Calu3 (cell line): ENCODE results near the gene P3R3URF. TPM values are rescaled to one million over a fixed set of nuclear protein-coding genes. Genes with fewer than 3 reads are reported as not detected.

ENCODE experiments used
- BruUV-seq: library from RNA; stranded (reverse); fragments of 400-500 nt; replicated peaks from 2 replicates; lab custom pipeline; 2021; lab: Mats Ljungman, UMichigan
- CTCF ChIA-PET: fragments of 300-600 bp; sonication (Branson Sonifier 250); formaldehyde crosslinking; loops from one replicate; lab custom pipeline; 2022; ENCODE audit warnings: antibody characterized with exemption; lab: Charles Lee
- DNase-seq: peaks from one replicate; pipeline ENCODE4 v3.0.0; 2022
- H3K27ac Mint-ChIP-seq: one replicate; pipeline ENCODE4 v1.8.0; 2022; ENCODE audit warnings: mixed read lengths; ENCODE audit not compliant: unreplicated experiment
- H3K27me3 Mint-ChIP-seq: one replicate; pipeline ENCODE4 v1.8.0; 2022; ENCODE audit warnings: mixed read lengths; ENCODE audit not compliant: unreplicated experiment
- H3K36me3 Mint-ChIP-seq: one replicate; pipeline ENCODE4 v1.8.0; 2022; ENCODE audit warnings: mild to moderate bottlenecking, moderate library complexity, mixed read lengths; ENCODE audit not compliant: insufficient read depth, unreplicated experiment
- H3K4me1 Mint-ChIP-seq: one replicate; pipeline ENCODE4 v1.8.0; 2022; ENCODE audit warnings: mild to moderate bottlenecking, low read depth, mixed read lengths; ENCODE audit not compliant: unreplicated experiment
- H3K4me3 Mint-ChIP-seq: one replicate; pipeline ENCODE4 v1.8.0; 2022; ENCODE audit warnings: mild to moderate bottlenecking, low read depth, moderate library complexity, mixed read lengths; ENCODE audit not compliant: unreplicated experiment
- H3K9me3 Mint-ChIP-seq: one replicate; pipeline ENCODE4 v1.8.0; 2022; ENCODE audit warnings: low read depth, mixed read lengths; ENCODE audit not compliant: unreplicated experiment
- intact Hi-C: fragments of 100-400 bp; cut with micrococcal nuclease; formaldehyde crosslinking; loops from one replicate; pipeline ENCODE4 v1.10.0; 2022; ENCODE audit not compliant: unreplicated experiment
- total RNA-seq: library from RNA; stranded (reverse); gene quantifications from 2 replicates; pipeline ENCODE4 v1.2.3, GENCODE V29; 2022
- TF ChIP-seq, protein P1 (sequence below): fragments of 200-600 bp; IDR thresholded peaks from one replicate; pipeline ENCODE4 v1.8.0; 2022; ENCODE audit warnings: antibody characterized with exemption; ENCODE audit not compliant: unreplicated experiment

P3R3URF gene
- total RNA-seq, 1 experiment from 2014 or later = not detected

DNA sequence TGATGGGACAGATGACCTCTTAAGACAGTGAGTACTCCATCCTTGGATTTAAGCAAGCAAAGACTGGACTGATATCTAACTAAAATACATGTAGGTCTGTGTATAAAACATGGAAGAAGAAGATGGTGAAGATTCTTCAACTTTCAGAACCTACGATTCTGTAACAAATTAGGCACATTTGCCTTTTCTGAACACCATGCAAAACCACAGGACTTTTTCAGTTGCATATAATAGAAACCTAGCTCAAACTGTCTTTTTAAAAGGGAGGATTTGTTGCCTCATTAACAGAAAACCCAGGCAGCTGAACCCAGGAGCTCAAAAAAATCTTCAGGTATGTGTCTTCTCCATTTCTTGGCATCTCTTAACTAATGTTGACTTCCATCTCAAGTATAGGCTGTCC, 16.1 kb downstream of the P3R3URF start:
- H3K27me3 Mint-ChIP-seq = peaks cover 7% of the 10 kb centered on the region
- intact Hi-C loops = no loop called here
- no peak overlapping the region for H3K4me3 Mint-ChIP-seq
- TF ChIP-seq, protein P1, sequence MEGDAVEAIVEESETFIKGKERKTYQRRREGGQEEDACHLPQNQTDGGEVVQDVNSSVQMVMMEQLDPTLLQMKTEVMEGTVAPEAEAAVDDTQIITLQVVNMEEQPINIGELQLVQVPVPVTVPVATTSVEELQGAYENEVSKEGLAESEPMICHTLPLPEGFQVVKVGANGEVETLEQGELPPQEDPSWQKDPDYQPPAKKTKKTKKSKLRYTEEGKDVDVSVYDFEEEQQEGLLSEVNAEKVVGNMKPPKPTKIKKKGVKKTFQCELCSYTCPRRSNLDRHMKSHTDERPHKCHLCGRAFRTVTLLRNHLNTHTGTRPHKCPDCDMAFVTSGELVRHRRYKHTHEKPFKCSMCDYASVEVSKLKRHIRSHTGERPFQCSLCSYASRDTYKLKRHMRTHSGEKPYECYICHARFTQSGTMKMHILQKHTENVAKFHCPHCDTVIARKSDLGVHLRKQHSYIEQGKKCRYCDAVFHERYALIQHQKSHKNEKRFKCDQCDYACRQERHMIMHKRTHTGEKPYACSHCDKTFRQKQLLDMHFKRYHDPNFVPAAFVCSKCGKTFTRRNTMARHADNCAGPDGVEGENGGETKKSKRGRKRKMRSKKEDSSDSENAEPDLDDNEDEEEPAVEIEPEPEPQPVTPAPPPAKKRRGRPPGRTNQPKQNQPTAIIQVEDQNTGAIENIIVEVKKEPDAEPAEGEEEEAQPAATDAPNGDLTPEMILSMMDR = no peak
- CTCF ChIA-PET = interaction anchor here (0.7 kb wide), 1 partner anchor 27 kb away, joined by 3 read pairs; no protein-coding TSS in a partner anchor
- no peak for DNase-seq
- BruUV-seq = no TSS peak
- H3K27ac Mint-ChIP-seq = no peak overlapping the region
- no peaks in the 10 kb centered on the region for H3K4me1 Mint-ChIP-seq
- no peaks in the 10 kb centered on the region for H3K9me3 Mint-ChIP-seq
- no peaks in the 10 kb centered on the region for H3K36me3 Mint-ChIP-seq

DNA sequence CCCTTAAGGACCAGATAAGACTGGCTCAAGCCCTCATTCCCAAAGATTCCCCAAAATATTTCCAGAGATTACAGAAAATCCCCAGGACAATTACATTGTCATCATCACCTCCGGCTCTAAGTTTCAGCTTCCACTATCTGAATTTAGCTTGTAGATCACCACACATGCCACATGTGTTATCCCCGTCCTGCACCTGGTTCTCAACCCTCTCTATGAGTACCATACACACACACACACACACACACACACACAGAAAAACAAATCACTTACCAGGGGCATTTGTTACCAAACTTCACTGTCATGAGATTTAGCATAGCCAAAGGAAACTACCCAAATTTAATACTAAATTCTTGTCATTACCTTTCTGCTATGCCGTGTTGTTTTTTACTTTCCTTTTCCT, 16.8 kb downstream of the P3R3URF start:
- TF ChIP-seq, protein P1 = no peak
- DNase-seq = no peak
- no peaks in the 10 kb centered on the region for H3K36me3 Mint-ChIP-seq
- H3K27ac Mint-ChIP-seq = no peak overlapping the region
- BruUV-seq = no TSS peak
- intact Hi-C loops = no loop called here
- no peaks in the 10 kb centered on the region for H3K9me3 Mint-ChIP-seq
- no peaks in the 10 kb centered on the region for H3K4me1 Mint-ChIP-seq
- H3K27me3 Mint-ChIP-seq = peaks cover under 1% of the 10 kb centered on the region
- CTCF ChIA-PET = interaction anchor here (0.6 to 0.7 kb wide), 2 partner anchors 28 kb away, joined by 3 read pairs; no protein-coding TSS in a partner anchor
- H3K4me3 Mint-ChIP-seq = no peak overlapping the region

DNA sequence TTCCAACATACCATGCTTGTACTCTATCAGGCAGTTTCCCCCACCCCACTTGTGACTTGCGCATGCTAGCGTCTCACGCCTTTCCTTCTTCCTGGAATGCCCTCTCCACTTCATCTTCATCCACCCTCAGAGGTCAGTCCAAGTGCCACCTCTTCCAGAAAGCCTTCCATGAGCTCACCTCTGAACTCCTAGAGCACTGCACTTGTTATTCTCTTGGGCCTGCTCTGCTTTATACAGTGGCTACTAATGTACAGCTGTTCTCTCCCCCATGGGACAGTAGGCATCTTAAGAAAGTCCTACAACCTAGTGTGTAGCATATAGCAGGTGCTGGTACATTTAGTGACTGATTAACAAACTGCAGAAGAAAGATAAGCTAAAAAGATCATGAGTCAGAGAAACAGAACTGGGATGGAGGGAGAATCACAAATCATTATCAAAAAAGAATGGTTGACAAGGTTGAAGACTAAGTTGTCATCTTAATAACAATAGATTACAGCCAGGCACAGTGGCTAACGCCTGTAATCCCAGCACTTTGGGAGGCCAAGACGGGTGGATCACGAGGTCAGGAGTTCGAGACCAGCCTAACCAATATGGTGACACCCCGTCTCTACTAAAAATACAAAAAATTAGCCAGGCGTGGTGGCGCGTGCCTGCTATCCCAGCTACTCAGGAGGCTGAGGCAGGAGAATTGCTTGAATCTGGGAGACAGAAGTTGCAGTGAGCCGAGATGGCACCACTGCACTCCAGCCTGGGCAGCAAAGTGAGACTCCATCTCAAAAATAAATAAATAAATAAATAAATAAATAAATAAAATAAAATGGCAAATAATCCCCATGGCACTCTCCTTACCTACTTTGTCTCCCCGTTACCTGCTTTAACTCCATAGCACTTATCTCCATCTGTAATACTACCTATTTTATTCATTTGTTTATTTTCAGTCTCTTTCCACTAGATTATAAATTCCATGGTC, 17.7 kb downstream of the P3R3URF start:
- DNase-seq = no peak
- H3K27me3 Mint-ChIP-seq = no peaks in the 10 kb centered on the region
- no peaks in the 10 kb centered on the region for H3K9me3 Mint-ChIP-seq
- CTCF ChIA-PET = no interaction called here
- BruUV-seq = no TSS peak
- intact Hi-C loops = no loop called here
- TF ChIP-seq, protein P1 = no peak
- H3K36me3 Mint-ChIP-seq = no peaks in the 10 kb centered on the region
- no peaks in the 10 kb centered on the region for H3K4me1 Mint-ChIP-seq
- H3K27ac Mint-ChIP-seq = no peak overlapping the region
- H3K4me3 Mint-ChIP-seq = no peak overlapping the region

DNA sequence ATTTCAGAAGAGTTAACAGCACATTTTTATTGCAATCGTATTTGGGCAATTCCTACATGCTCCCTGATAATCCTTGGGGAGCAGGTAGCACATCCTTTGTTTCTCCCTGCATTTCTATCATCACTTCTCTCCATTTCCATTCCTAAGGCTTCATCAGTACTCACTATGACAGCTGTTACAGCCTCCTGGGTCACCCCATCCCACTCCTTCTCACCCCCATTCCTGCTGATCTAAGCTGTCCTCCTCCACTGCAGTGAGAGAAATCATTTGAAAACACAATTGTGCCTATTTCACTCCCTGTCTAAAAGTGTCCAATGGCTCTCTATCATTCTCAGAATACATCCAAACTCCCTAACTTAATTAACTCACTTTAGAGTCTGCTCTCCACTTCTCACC, 18.4 kb downstream of the P3R3URF start:
- DNase-seq = no peak
- no peak overlapping the region for H3K27ac Mint-ChIP-seq
- H3K4me3 Mint-ChIP-seq = no peak overlapping the region
- no peaks in the 10 kb centered on the region for H3K4me1 Mint-ChIP-seq
- CTCF ChIA-PET = no interaction called here
- BruUV-seq = no TSS peak
- no peaks in the 10 kb centered on the region for H3K9me3 Mint-ChIP-seq
- no peaks in the 10 kb centered on the region for H3K36me3 Mint-ChIP-seq
- TF ChIP-seq, protein P1 = no peak
- intact Hi-C loops = no loop called here
- no peaks in the 10 kb centered on the region for H3K27me3 Mint-ChIP-seq
